Suprapubic skin (tissue), 2 donors: Measurements from ENCODE around the gene TOMM40L.

Experiments
- EP300 ChIP-seq: sonication (generic); formaldehyde crosslinking; IDR thresholded peaks from one replicate; pipeline ENCODE4 v1.6.1; 2017; ENCODE audit warnings: antibody characterized with exemption
- POLR2A ChIP-seq, 2 donors: fragments of 450-650 bp; IDR thresholded peaks; one replicate each; pipeline ENCODE4 v1.6.1; 2017; ENCODE audit warnings: antibody characterized with exemption in 2 of 2, mild to moderate bottlenecking in 2 of 2, moderate library complexity in 2 of 2

- TF ChIP-seq POLR2A (IDR thresholded peaks at IDR 0.05): no peak
- no peak for TF ChIP-seq EP300
Observed at GRCh38 chr1:161228032-161228431, 2.2 kb downstream of the TOMM40L start.
